A673 (cell line): ENCODE measurements around the gene MORN3. TPM values are rescaled to one million over a fixed set of nuclear protein-coding genes. Genes with fewer than 3 reads are reported as not detected.

Experiments used
- BruUV-seq: library from RNA; stranded (reverse); fragments of 400-500 nt; replicated peaks from 2 replicates; lab custom pipeline; 2021; lab: Mats Ljungman, UMichigan
- CTCF ChIA-PET: fragments of 300-600 bp; sonication (Branson Sonifier 250); formaldehyde crosslinking; loops from one replicate; lab custom pipeline; 2022; ENCODE audit warnings: antibody characterized with exemption; lab: Charles Lee
- POLR2A ChIA-PET: fragments of 300-600 bp; sonication (Branson Sonifier 250); formaldehyde crosslinking; loops from one replicate; lab custom pipeline; 2022; ENCODE audit warnings: antibody characterized with exemption; ENCODE audit not compliant: low non-redundant PET; lab: Charles Lee
- DNase-seq: peaks from one replicate; pipeline ENCODE4 v3.0.0-alpha.2; 2015; ENCODE audit warnings: low spot score
- H3K27ac ChIP-seq: fragments of 200-600 bp; sonication (generic); 2 replicates; pipeline ENCODE4 v1.5.1; 2016; ENCODE audit warnings: mixed run types, low read depth, mild to moderate bottlenecking, mixed read lengths, antibody characterized with exemption, low read length; ENCODE audit not compliant: poor library complexity, severe bottlenecking
- H3K27me3 ChIP-seq: fragments of 200-600 bp; sonication (generic); replicated peaks from 2 replicates; pipeline ENCODE4 v1.6.1; 2017; ENCODE audit warnings: mixed run types, low read depth, mild to moderate bottlenecking, mixed read lengths, antibody characterized with exemption, low read length; ENCODE audit not compliant: insufficient read depth, poor library complexity
- H3K36me3 ChIP-seq: fragments of 200-600 bp; sonication (generic); 2 replicates; pipeline ENCODE4 v1.6.1; 2016; ENCODE audit warnings: mixed run types, mild to moderate bottlenecking, mixed read lengths, antibody characterized with exemption, low read length; ENCODE audit not compliant: insufficient read depth, poor library complexity, severe bottlenecking
- H3K4me1 ChIP-seq: fragments of 200-600 bp; sonication (generic); 2 replicates; pipeline ENCODE4 v1.6.1; 2017; ENCODE audit warnings: mixed run types, mild to moderate bottlenecking, mixed read lengths, antibody characterized with exemption, low read length; ENCODE audit not compliant: insufficient read depth, poor library complexity, severe bottlenecking
- H3K4me3 ChIP-seq: fragments of 200-600 bp; sonication (generic); 2 replicates; pipeline ENCODE4 v1.5.1; 2016; ENCODE audit warnings: low read depth, mixed run types, mild to moderate bottlenecking, mixed read lengths, low read length; ENCODE audit not compliant: poor library complexity, severe bottlenecking
- H3K9me3 ChIP-seq: fragments of 200-600 bp; sonication (generic); 2 replicates; pipeline ENCODE4 v1.6.1; 2016; ENCODE audit warnings: mixed run types, low read depth, mild to moderate bottlenecking, mixed read lengths, antibody characterized with exemption, low read length; ENCODE audit not compliant: poor library complexity, severe bottlenecking
- CTCF ChIP-seq: fragments of 300-800, 200-600 bp; sonication (generic); conservative IDR thresholded peaks from 2 replicates; pipeline ENCODE4 v1.5.1; 2017; ENCODE audit warnings: low read depth, mild to moderate bottlenecking, antibody characterized with exemption, low read length, moderate library complexity, mixed read lengths
- EZH2 ChIP-seq: fragments of 200-600 bp; sonication (generic); IDR thresholded peaks from 2 replicates; pipeline ENCODE4 v1.6.1; 2017; ENCODE audit warnings: borderline replicate concordance, low read depth, mild to moderate bottlenecking, mixed read lengths, antibody characterized with exemption, low read length; ENCODE audit not compliant: poor library complexity, severe bottlenecking
- intact Hi-C: fragments of 100-400 bp; cut with micrococcal nuclease; formaldehyde crosslinking; loops from one replicate; pipeline ENCODE4 v1.10.0; 2022; ENCODE audit not compliant: unreplicated experiment
- total RNA-seq: library from RNA; stranded (reverse); gene quantifications from 2 replicates; pipeline ENCODE4 v1.2.3, GENCODE V29; 2021

Gene MORN3
- total RNA-seq, 1 experiment from 2014 or later = 0.58 TPM

GRCh38 chr12:121712461-121713256, 43.2 kb upstream of the MORN3 start, which contains the start of gene TMEM120B:
Gene TMEM120B (plus strand): TSS chr12:121712752. CDS start chr12:121712896, 144 bp downstream.
- POLR2A ChIA-PET = interaction anchor here (0.6 kb wide), 1 partner anchor 84 kb away, joined by 4 read pairs; no protein-coding TSS in a partner anchor
- TF ChIP-seq EZH2 (no peak), CTCF (peak; percentile 30; the same call in 1 of the 2 replicates)
- intact Hi-C loops = no loop called here

GRCh38 chr12:121712190-121712460, 42.7 kb upstream of the MORN3 start:
- peak; percentile 57 for DNase-seq
- peak overlapping the region; percentile 82 for H3K27ac ChIP-seq
- H3K4me3 ChIP-seq = peak overlapping the region; percentile 99
- intact Hi-C loops = no loop called here
- no peaks in the 10 kb centered on the region for H3K36me3 ChIP-seq
- ChIA-PET CTCF (interaction anchor here (1.2 to 1.4 kb wide), 2 partner anchors 82 to 100 kb away, joined by 3 to 5 read pairs; partner anchors contain the start of gene RHOF), POLR2A (no interaction called here)
- H3K9me3 ChIP-seq = no peaks in the 10 kb centered on the region
- H3K4me1 ChIP-seq = no peaks in the 10 kb centered on the region
- no peak for TF ChIP-seq CTCF
- no peak for TF ChIP-seq EZH2
- H3K27me3 ChIP-seq = no peaks in the 10 kb centered on the region
- no TSS peak for BruUV-seq

More at GRCh38 chr12:121712461-121713256, 43.2 kb upstream of the MORN3 start, which contains the start of gene TMEM120B:
- peak within 1 kb of the TSS; percentile 99 for H3K4me3 ChIP-seq
- peak; percentile 83 for DNase-seq
- no peaks in the 10 kb centered on the region for H3K9me3 ChIP-seq
- CTCF ChIA-PET = interaction anchor here (0.7 to 1.4 kb wide), 3 partner anchors 16 to 100 kb away, joined by 3 to 5 read pairs (median 3); partner anchors contain the start of gene RHOF
- no TSS peak for BruUV-seq
- no peaks in the 10 kb centered on the region for H3K36me3 ChIP-seq
- H3K27me3 ChIP-seq = no peaks in the 10 kb centered on the region
- peak within 1 kb of the TSS; percentile 82 for H3K27ac ChIP-seq
- no peaks in the 10 kb centered on the region for H3K4me1 ChIP-seq

GRCh38 chr12:121711361-121712189, 42.1 kb upstream of the MORN3 start:
- no peaks in the 10 kb centered on the region for H3K36me3 ChIP-seq
- TSS peak; percentile 64 for BruUV-seq
- H3K4me3 ChIP-seq = peak overlapping the region; percentile 99
- ChIA-PET CTCF (interaction anchor here (1.4 kb wide), 1 partner anchor 82 kb away, joined by 5 read pairs; the partner anchor contains the start of gene RHOF), POLR2A (no interaction called here)
- H3K27ac ChIP-seq = peak overlapping the region; percentile 82
- no peaks in the 10 kb centered on the region for H3K9me3 ChIP-seq
- no peak for DNase-seq
- no peaks in the 10 kb centered on the region for H3K4me1 ChIP-seq
- TF ChIP-seq EZH2 (no peak), CTCF (no peak)
- no peaks in the 10 kb centered on the region for H3K27me3 ChIP-seq
- intact Hi-C loops = no loop called here
